ENCODE measurements around the gene SORCS3. TPM values are rescaled to one million over a fixed set of nuclear protein-coding genes. Genes with fewer than 3 reads are reported as not detected.

Gene SORCS3
- total RNA-seq, 1 experiment from 2014 or later: not detected

DNA sequence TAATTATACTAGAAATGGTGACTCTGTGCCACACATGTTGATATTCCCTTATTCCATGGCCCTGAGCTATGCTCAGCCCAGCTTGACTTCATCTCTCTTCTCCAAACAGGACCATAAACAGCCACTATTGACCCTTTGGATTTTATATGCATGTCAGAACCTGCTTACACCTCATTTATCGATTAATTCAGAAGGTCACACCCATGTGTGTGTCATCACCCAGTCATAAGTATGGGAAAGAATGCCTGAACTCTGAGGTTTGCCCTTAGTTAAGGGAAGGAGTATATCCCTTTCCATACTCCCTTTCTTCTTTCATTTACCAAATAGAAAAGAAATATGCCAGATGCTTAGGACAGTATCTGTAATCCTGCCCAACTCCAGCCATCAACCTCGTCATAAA, 602.3 kb downstream of the SORCS3 start:
- CTCF ChIA-PET: no interaction called here
- no peak for TF ChIP-seq EZH2 (IDR thresholded peaks at IDR 0.05; ENCODE audit: low read length, unreplicated experiment)
- no peak for TF ChIP-seq EZH2phosphoT487 (IDR thresholded peaks at IDR 0.05; ENCODE audit: borderline replicate concordance, low read length)
- no peak for TF ChIP-seq CTCF (conservative IDR thresholded peaks at IDR 0.05; ENCODE audit: low read depth, low read length)

GRCh38 chr10:105243825-105244224, 602.7 kb downstream of the SORCS3 start:
- Histone ChIP-seq H2AFZ (ENCODE audit: low read length) (no peak overlapping the region), H3K9me2 (replicated peaks; ENCODE audit: low read length) (no peaks in the 10 kb centered on the region), H3F3A (ENCODE audit: low read length, unreplicated experiment) (no peaks in the 10 kb centered on the region), H3K36me3 (ENCODE audit: low read depth, low read length) (no peaks in the 10 kb centered on the region), H4K20me1 (ENCODE audit: low read length) (no peaks in the 10 kb centered on the region), H3K4me2 (ENCODE audit: low read length) (no peak overlapping the region), H3K79me2 (ENCODE audit: low read length) (no peaks in the 10 kb centered on the region), H3K9ac (ENCODE audit: low read length) (no peak overlapping the region), H3K9me3 (ENCODE audit: low read length) (no peaks in the 10 kb centered on the region), H3K4me1 (ENCODE audit: insufficient read depth, low read length) (no peaks in the 10 kb centered on the region), H3K4me3 (ENCODE audit: low read length) (no peak overlapping the region), H3K27ac (ENCODE audit: low read length) (no peak overlapping the region), H3K27me3 (ENCODE audit: low read length) (no peaks in the 10 kb centered on the region)
- no peak for DNase-seq
- intact Hi-C loops (cut with micrococcal nuclease): no loop called here
- ATAC-seq: no peak
- ChIA-PET CTCF (no interaction called here), POLR2A (ENCODE audit: unreplicated experiment) (no interaction called here)
- TF ChIP-seq EZH2phosphoT487 (IDR thresholded peaks at IDR 0.05; ENCODE audit: borderline replicate concordance, low read length) (no peak), CTCF (conservative IDR thresholded peaks at IDR 0.05; ENCODE audit: low read depth, low read length) (no peak), EZH2 (IDR thresholded peaks at IDR 0.05; ENCODE audit: low read length, unreplicated experiment) (no peak)
- no TSS peak for BruUV-seq (replicated peaks)

More for the DNA sequence above, 602.3 kb downstream of the SORCS3 start:
- Histone ChIP-seq H3K9me2 (replicated peaks; ENCODE audit: low read length) (no peaks in the 10 kb centered on the region), H3K4me1 (ENCODE audit: insufficient read depth, low read length) (no peaks in the 10 kb centered on the region), H3K4me2 (ENCODE audit: low read length) (no peak overlapping the region), H3K79me2 (ENCODE audit: low read length) (no peaks in the 10 kb centered on the region), H3K27me3 (ENCODE audit: low read length) (no peaks in the 10 kb centered on the region), H3F3A (ENCODE audit: low read length, unreplicated experiment) (no peaks in the 10 kb centered on the region), H3K27ac (ENCODE audit: low read length) (no peak overlapping the region), H3K9me3 (ENCODE audit: low read length) (no peaks in the 10 kb centered on the region), H3K9ac (ENCODE audit: low read length) (no peak overlapping the region), H2AFZ (ENCODE audit: low read length) (no peak overlapping the region), H3K4me3 (ENCODE audit: low read length) (no peak overlapping the region), H4K20me1 (ENCODE audit: low read length) (no peaks in the 10 kb centered on the region), H3K36me3 (ENCODE audit: low read depth, low read length) (no peaks in the 10 kb centered on the region)
- DNase-seq (no peak), ATAC-seq (no peak)
- BruUV-seq (replicated peaks): no TSS peak
- POLR2A ChIA-PET (ENCODE audit: unreplicated experiment): no interaction called here
- intact Hi-C loops (cut with micrococcal nuclease): no loop called here

GRCh38 chr10:105247831-105248499, 606.9 kb downstream of the SORCS3 start:
- Histone ChIP-seq H3K36me3 (ENCODE audit: low read depth, low read length) (no peaks in the 10 kb centered on the region), H3F3A (ENCODE audit: low read length, unreplicated experiment) (no peaks in the 10 kb centered on the region), H3K27me3 (ENCODE audit: low read length) (no peaks in the 10 kb centered on the region), H4K20me1 (ENCODE audit: low read length) (no peaks in the 10 kb centered on the region), H3K4me2 (ENCODE audit: low read length) (no peak overlapping the region), H3K9me3 (ENCODE audit: low read length) (no peaks in the 10 kb centered on the region), H3K9ac (ENCODE audit: low read length) (no peak overlapping the region), H3K27ac (ENCODE audit: low read length) (no peak overlapping the region), H3K4me3 (ENCODE audit: low read length) (no peak overlapping the region), H3K79me2 (ENCODE audit: low read length) (no peaks in the 10 kb centered on the region), H2AFZ (ENCODE audit: low read length) (no peak overlapping the region), H3K4me1 (ENCODE audit: insufficient read depth, low read length) (no peaks in the 10 kb centered on the region), H3K9me2 (replicated peaks; ENCODE audit: low read length) (no peaks in the 10 kb centered on the region)
- DNase-seq (no peak), ATAC-seq (no peak)
- no TSS peak for BruUV-seq (replicated peaks)
- intact Hi-C loops (cut with micrococcal nuclease): no loop called here
- no peak for TF ChIP-seq EZH2phosphoT487 (IDR thresholded peaks at IDR 0.05; ENCODE audit: borderline replicate concordance, low read length)
- no peak for TF ChIP-seq CTCF (conservative IDR thresholded peaks at IDR 0.05; ENCODE audit: low read depth, low read length)
- no peak for TF ChIP-seq EZH2 (IDR thresholded peaks at IDR 0.05; ENCODE audit: low read length, unreplicated experiment)
- ChIA-PET CTCF (no interaction called here), POLR2A (ENCODE audit: unreplicated experiment) (no interaction called here)

Measured in PC-3 (cell line).